ENCODE measurements around the gene ZNF57.
"Not testable (repeated sequence)": the region's sequence is repeated elsewhere in the genome, so short reads cannot be mapped to it uniquely, and the experiment has no call there.

ZNF57 gene

DNA sequence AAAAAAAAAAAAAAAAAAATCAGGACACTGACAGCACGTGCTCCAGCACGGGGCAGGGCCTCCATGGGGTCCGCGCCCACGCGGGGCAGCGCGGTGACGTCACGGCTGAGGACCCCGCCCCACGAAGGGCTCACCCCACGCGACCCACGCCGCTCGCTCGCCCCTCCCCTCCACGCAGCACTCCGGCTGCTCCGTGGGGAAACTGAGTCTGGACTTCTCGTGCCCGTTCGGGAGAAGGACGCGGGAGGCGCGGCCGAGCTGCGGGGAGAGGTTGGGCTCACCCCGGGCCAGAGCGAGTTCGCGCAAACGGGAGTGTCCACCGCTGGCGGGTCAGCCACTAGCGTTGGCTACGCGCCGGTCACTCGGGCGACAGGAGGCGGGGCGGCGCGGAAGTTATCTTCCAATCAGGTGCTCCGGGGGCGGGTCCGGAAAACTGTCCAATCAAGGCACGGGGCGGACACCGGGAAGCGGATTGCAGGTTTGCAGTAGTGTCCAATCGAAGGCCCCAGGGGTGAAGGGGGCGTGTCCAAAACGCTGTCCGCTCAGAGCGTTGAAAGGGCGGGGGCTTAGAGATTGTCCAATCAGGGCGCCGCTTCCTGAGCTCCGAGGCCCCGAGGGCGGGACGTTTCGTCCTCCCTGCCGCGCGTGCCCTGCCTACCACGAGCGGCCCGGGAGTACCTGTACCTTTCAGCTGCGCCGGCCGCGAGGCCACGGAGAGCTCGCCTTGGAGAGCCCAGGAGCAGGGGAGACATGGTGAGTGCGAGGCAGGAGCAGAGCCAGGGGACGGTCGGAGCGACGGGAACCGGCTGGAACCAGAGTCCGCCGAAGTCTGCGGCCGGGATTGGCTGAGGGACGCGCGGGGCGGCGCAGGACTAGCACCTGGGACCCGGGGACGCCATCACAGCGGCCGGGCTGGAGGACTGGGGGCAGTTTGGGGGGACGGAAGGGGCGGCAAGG is at the start of gene ZNF57:
ZNF57 (plus strand) TSS at position 633 of the 957 bp plus-strand sequence; CDS start at position 751, 118 bp downstream.
- Histone ChIP-seq H3K9me3 (ENCODE audit: low read length) (peaks cover 5% of the 10 kb centered on the region), H3K27me3 (ENCODE audit: insufficient read depth, low read length) (no peaks in the 10 kb centered on the region), H3K4me3 (ENCODE audit: low read length) (peak within 1 kb of the TSS; percentile 92), H3K4me1 (ENCODE audit: insufficient read depth, low read length) (no peaks in the 10 kb centered on the region), H3K36me3 (ENCODE audit: insufficient read depth, low read length) (no peaks in the 10 kb centered on the region), H2AFZ (ENCODE audit: low read depth, low read length) (peak within 1 kb of the TSS; percentile 88)

DNA sequence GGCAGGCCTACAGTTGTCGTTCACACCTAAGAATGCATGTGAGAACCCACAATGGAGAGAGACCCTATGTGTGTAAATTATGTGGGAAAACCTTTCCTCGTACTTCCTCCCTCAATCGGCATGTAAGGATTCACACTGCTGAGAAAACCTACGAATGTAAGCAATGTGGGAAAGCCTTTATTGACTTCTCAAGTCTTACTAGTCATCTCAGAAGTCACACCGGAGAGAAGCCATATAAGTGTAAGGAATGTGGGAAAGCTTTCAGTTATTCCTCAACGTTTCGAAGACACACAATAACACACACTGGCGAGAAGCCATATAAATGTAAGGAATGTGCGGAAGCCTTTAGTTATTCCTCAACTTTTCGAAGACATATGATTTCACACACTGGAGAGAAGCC is 48.1 kb upstream of the ZNF57 start:
- no peaks in the 10 kb centered on the region for H3K4me1 ChIP-seq (ENCODE audit: insufficient read depth, low read length)
- peaks cover 48% of the 10 kb centered on the region for H3K36me3 ChIP-seq (ENCODE audit: insufficient read depth, low read length)
- no peaks in the 10 kb centered on the region for H3K27me3 ChIP-seq (ENCODE audit: insufficient read depth, low read length)
- H3K9me3 ChIP-seq (ENCODE audit: low read length), result peaks cover 54% of the 10 kb centered on the region
- H2AFZ ChIP-seq (ENCODE audit: low read depth, low read length), result no peak overlapping the region
- H3K4me3 ChIP-seq (ENCODE audit: low read length), result no peak overlapping the region

DNA sequence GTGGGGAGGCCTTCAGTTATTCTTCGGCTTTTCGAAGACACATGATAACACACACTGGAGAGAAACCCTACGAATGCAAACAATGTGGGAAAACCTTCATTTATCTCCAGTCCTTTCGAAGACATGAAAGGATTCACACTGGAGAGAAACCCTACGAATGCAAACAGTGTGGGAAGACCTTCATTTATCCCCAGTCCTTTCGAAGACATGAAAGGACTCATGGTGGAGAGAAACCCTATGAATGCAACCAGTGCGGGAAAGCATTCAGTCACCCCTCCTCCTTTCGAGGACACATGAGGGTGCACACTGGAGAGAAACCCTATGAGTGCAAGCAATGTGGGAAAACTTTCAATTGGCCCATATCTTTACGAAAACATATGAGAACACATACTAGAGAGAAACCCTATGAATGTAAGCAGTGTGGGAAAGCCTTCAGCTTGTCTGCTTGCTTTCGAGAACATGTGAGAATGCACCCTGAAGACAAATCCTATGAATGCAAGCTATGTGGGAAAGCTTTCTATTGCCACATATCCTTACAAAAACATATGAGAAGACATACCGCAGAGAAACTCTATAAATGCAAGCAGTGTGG is 47.6 kb upstream of the ZNF57 start:
- Histone ChIP-seq H3K4me1 (ENCODE audit: insufficient read depth, low read length) (no peaks in the 10 kb centered on the region), H3K27me3 (ENCODE audit: insufficient read depth, low read length) (no peaks in the 10 kb centered on the region), H3K9me3 (ENCODE audit: low read length) (peaks cover 55% of the 10 kb centered on the region), H2AFZ (ENCODE audit: low read depth, low read length) (no peak overlapping the region), H3K36me3 (ENCODE audit: insufficient read depth, low read length) (peaks cover 48% of the 10 kb centered on the region), H3K4me3 (ENCODE audit: low read length) (no peak overlapping the region)

DNA sequence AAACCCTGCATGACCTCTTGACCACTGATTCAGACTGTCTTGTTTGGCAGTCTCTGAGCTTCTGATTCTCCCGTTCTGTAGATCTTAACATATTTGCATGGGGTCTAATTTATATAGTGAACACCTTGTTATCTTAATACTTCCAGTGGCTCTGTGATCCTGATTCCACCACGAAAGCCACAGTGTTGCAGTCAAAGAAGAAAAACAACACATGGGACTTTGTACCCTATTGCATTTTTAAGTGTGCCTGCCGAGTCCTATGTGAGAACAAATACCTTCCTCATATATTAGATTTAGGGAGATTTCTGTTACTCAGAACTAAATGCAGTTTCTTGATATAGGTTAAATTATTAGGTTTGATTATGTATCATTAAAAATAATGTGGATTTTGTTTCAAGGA is 45.9 kb upstream of the ZNF57 start:
- Histone ChIP-seq H2AFZ (ENCODE audit: low read depth, low read length) (no peak overlapping the region), H3K4me3 (ENCODE audit: low read length) (no peak overlapping the region), H3K27me3 (ENCODE audit: insufficient read depth, low read length) (no peaks in the 10 kb centered on the region), H3K36me3 (ENCODE audit: insufficient read depth, low read length) (peaks cover 48% of the 10 kb centered on the region), H3K4me1 (ENCODE audit: insufficient read depth, low read length) (no peaks in the 10 kb centered on the region), H3K9me3 (ENCODE audit: low read length) (peaks cover 53% of the 10 kb centered on the region)

DNA sequence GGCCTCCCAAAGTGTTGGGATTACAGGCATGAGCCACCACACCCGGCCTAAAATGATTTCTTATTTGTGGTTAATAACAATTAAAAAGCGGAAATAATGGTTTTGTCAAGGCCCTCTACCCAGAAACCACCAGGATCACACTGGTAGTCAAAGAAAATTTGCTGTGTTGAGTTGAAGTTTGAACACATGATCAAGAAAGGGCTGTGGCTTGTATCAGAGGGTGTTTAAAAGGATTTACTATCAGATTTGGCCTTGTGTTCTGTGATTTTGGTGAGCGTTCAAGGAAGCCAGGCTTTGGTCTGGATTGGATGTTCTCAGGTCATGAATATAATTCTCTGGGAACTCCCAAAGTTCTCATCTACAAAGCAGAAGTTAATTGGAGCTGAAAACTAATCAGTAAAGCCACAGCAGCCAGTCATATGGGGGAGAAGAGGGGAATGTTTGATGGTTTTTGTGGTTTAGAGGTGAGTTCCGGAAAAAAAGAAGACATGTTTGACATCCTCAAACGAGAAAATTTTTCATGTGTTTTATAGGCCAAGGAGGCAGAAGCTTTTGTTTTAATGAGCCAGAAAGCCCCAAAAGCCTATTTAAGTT is 44.2 kb upstream of the ZNF57 start:
- peaks cover 41% of the 10 kb centered on the region for H3K9me3 ChIP-seq (ENCODE audit: low read length)
- no peak overlapping the region for H3K4me3 ChIP-seq (ENCODE audit: low read length)
- no peaks in the 10 kb centered on the region for H3K27me3 ChIP-seq (ENCODE audit: insufficient read depth, low read length)
- no peak overlapping the region for H2AFZ ChIP-seq (ENCODE audit: low read depth, low read length)
- H3K36me3 ChIP-seq (ENCODE audit: insufficient read depth, low read length), result peaks cover 36% of the 10 kb centered on the region
- no peaks in the 10 kb centered on the region for H3K4me1 ChIP-seq (ENCODE audit: insufficient read depth, low read length)

DNA sequence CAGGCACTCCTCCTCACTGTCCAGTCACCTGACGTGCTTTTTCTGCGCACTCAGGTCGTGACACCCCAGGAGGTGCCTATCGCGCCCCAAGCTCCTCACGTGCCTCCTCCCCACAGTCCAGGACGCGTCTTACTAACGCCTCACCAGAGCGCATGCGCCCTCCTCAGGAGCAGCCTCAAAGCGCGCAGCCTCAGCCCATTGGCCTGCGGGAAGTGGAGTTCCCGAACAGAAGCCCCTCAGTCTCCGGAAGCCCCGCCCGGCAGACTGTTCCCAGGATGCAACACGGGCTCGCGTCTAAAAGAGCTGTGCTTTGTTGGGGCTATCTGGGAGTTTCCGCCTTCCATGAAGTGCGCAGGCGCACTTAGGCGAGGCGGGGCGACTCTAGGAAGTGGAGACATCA is 41.9 kb upstream of the ZNF57 start:
- H3K27me3 ChIP-seq (ENCODE audit: insufficient read depth, low read length), result no peaks in the 10 kb centered on the region
- H3K9me3 ChIP-seq (ENCODE audit: low read length), result peaks cover 20% of the 10 kb centered on the region
- H3K4me3 ChIP-seq (ENCODE audit: low read length), result no peak overlapping the region
- H3K4me1 ChIP-seq (ENCODE audit: insufficient read depth, low read length), result no peaks in the 10 kb centered on the region
- H2AFZ ChIP-seq (ENCODE audit: low read depth, low read length), result no peak overlapping the region
- H3K36me3 ChIP-seq (ENCODE audit: insufficient read depth, low read length), result peaks cover 14% of the 10 kb centered on the region

DNA sequence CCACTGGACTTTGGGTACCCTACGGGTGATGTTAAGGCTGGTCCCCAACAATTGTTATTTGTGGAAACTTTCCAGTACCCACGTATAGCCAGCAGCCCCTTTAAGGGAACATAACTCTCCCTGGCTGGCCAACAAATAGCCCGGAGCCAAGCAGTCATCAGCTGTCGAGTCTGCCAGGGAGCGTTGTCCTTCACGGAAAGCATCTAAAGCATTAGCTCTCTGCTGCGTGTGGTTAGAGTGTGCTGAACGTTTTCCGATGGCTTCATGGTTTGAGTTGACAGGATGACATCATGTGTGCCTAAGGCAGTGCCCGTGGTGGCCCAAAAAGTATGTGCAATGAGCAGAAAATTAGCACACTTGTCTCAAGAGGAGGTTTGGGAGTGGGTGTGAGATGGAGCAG is 36.9 kb upstream of the ZNF57 start:
- no peak overlapping the region for H2AFZ ChIP-seq (ENCODE audit: low read depth, low read length)
- no peaks in the 10 kb centered on the region for H3K4me1 ChIP-seq (ENCODE audit: insufficient read depth, low read length)
- H3K9me3 ChIP-seq (ENCODE audit: low read length), result peaks cover under 1% of the 10 kb centered on the region
- no peak overlapping the region for H3K4me3 ChIP-seq (ENCODE audit: low read length)
- no peaks in the 10 kb centered on the region for H3K36me3 ChIP-seq (ENCODE audit: insufficient read depth, low read length)
- no peaks in the 10 kb centered on the region for H3K27me3 ChIP-seq (ENCODE audit: insufficient read depth, low read length)

DNA sequence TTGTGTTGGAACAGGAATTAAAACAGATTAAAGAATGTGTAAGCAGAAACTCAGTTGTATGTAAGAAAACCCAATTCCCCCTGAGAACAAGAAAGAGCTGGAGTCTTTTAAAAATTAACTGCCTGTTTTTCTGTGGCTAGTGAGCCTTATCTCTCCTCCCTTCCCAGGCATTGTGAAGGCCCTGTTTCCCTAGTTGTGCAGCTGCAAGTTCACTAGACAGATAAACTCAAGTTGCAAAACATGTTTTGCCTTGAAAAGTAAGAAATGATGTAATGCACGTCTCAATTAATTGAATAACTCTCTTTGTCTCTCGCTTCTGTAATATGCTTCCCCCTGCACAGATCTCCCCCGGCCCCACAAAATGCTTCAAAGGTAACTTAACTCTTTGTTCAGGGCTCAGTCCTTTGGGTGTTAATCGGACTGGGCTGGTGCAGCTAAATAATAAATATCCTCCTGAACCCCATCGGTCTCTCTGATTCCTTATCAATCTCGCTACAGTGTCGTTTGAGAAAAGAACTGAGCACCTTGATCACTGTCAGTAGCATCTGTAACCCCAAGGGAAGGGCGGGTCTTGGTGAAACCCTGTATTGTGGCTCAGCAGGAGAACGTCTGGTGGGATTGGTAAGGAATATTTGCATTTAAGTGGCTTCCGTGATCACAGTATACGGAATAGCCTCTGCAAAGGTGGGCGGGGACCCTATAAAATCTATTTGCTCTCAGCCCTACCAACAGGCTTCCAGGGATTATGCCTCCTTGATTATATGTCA is 35.2 kb upstream of the ZNF57 start:
- no peaks in the 10 kb centered on the region for H3K27me3 ChIP-seq (ENCODE audit: insufficient read depth, low read length)
- no peak overlapping the region for H3K4me3 ChIP-seq (ENCODE audit: low read length)

DNA sequence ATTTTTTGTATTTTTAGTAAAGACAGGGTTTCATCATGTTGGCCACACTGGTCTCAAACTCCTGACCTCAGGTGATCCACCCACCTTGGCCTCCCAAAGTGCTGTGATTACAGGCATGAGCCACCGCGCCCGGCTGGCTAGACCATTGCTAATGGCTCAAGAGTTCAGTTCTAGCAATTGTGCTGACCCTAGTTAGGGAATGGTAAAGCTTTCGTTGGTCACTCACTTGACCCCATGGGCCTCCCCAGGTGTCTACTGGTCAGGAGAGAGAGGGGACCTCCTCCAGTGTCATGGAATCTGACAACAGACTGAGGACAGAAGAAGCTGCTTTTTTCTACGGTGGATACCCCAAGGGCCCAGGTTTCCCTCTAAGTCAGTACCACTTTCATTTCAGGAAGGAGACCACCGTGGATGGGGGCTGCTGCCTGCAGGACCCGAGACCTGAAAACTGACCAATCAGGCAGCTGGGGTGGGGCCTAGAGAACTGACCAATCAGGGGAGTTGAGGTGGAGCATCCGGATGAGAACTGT is 34.2 kb upstream of the ZNF57 start:
- H3K4me1 ChIP-seq (ENCODE audit: insufficient read depth, low read length), result no peaks in the 10 kb centered on the region

More for the DNA sequence above, 35.2 kb upstream of the ZNF57 start:
- no peaks in the 10 kb centered on the region for H3K4me1 ChIP-seq (ENCODE audit: insufficient read depth, low read length)
- no peaks in the 10 kb centered on the region for H3K9me3 ChIP-seq (ENCODE audit: low read length)
- H2AFZ ChIP-seq (ENCODE audit: low read depth, low read length), result no peak overlapping the region
- no peaks in the 10 kb centered on the region for H3K36me3 ChIP-seq (ENCODE audit: insufficient read depth, low read length)

DNA sequence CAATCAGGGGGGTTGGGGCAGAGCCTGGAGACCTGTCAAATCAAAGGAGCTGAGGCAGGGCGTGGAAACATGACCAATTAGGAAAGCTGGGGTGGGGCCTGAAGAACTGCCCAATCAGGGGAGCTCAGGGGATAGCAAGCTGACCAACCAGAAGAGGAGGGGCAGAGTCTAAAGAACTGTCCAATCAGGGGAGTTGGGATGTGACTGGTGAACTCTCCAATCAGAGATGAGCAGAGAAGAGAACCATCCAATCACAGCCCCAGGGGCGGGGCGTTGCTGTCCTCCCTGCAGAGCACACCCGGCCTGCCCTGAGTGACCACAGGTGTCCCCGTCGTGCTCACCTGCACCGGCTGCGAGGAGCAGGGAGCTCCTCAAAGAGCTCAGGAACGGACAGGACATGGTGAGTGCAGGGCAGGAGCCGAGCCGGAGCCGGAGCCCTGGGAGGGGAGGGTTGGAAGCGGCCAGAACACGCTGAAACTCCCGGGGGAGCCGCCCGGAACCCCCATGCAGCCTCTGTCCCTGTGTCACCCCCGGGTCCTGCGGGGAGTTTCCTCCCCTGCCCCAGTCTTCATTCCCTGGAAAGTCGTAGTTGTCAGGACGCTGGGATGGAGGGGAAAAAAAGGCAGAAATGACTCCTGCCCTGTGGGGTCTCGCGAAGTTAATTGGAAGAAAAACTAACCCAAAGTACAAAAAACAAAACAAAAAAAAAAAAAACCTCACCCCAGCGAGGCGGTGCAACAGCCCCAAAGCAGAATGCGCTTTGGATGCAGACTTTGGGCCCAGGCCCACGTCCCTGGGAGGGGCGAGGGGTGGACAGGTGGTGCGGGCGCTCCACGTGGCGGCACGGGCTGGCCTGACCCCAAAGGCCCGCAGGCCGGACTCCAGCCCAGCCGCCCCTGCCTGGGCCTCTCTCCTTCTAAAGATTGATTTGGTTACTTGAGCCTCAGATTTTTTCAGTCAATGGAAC is 33.4 kb upstream of the ZNF57 start, which contains the start of gene ZNF556:
ZNF556 (plus strand) TSS at position 311 of the 967 bp plus-strand sequence; CDS start at position 398, 87 bp downstream.
- H3K4me1 ChIP-seq (ENCODE audit: insufficient read depth, low read length), result no peaks in the 10 kb centered on the region
- no peaks in the 10 kb centered on the region for H3K27me3 ChIP-seq (ENCODE audit: insufficient read depth, low read length)
- H3K4me3 ChIP-seq (ENCODE audit: low read length), result no peak within 1 kb of the TSS
- H3K36me3 ChIP-seq (ENCODE audit: insufficient read depth, low read length), result no peaks in the 10 kb centered on the region
- H3K9me3 ChIP-seq (ENCODE audit: low read length), result no peaks in the 10 kb centered on the region
- no peak within 1 kb of the TSS for H2AFZ ChIP-seq (ENCODE audit: low read depth, low read length)

More for the DNA sequence above, 34.2 kb upstream of the ZNF57 start:
- Histone ChIP-seq H2AFZ (ENCODE audit: low read depth, low read length) (no peak overlapping the region), H3K27me3 (ENCODE audit: insufficient read depth, low read length) (no peaks in the 10 kb centered on the region), H3K4me3 (ENCODE audit: low read length) (no peak overlapping the region), H3K36me3 (ENCODE audit: insufficient read depth, low read length) (no peaks in the 10 kb centered on the region), H3K9me3 (ENCODE audit: low read length) (no peaks in the 10 kb centered on the region)

DNA sequence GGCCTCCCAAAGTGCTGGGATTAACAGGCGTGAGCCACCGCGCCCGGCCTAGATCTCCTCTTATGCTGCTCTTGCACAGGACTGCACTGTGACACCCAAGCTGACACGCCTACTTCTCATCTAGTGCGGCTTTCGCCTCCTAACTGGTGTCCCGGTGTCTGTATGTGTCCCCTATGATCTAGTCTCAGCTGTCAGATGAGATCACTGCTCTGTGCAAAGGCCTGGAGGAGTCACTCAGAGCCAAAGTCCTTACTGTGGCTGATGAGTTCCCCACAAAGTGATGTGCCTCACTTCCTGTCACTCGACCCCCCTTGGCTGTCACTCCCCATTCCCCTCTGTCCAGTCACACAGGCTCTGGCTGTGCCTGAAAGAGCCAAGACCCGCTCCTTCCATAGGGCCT is 31.1 kb upstream of the ZNF57 start:
- H3K27me3 ChIP-seq (ENCODE audit: insufficient read depth, low read length), result no peaks in the 10 kb centered on the region
- no peak overlapping the region for H2AFZ ChIP-seq (ENCODE audit: low read depth, low read length)
- no peak overlapping the region for H3K4me3 ChIP-seq (ENCODE audit: low read length)
- no peaks in the 10 kb centered on the region for H3K36me3 ChIP-seq (ENCODE audit: insufficient read depth, low read length)
- no peaks in the 10 kb centered on the region for H3K4me1 ChIP-seq (ENCODE audit: insufficient read depth, low read length)
- no peaks in the 10 kb centered on the region for H3K9me3 ChIP-seq (ENCODE audit: low read length)

DNA sequence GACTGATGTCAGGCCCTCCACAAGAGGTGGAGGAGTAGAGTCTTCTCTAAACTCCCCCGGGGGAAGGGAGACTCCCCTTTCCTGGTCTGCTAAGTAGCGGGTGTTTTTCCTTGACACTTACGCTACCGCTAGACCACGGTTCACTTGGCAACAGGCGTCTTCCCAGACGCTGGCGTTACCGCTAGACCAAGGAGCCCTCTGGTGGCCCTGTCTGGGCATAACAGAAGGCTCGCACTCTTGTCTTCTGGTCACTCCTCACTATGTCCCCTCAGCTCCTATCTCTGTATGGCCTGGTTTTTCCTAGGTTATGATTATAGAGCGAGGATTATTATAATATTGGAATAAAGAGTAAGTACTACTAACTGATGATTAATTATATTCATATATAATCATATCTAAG is 28.6 kb upstream of the ZNF57 start:
- H3K27me3 ChIP-seq (ENCODE audit: insufficient read depth, low read length); H3K4me1 ChIP-seq (ENCODE audit: insufficient read depth, low read length); H3K9me3 ChIP-seq (ENCODE audit: low read length); H3K4me3 ChIP-seq (ENCODE audit: low read length); H3K36me3 ChIP-seq (ENCODE audit: insufficient read depth, low read length); H2AFZ ChIP-seq (ENCODE audit: low read depth, low read length): not testable (repeated sequence)

All from neuron (in vitro differentiated cells).